KOPT-K1 (cell line): ENCODE results near the gene TLNRD1.

ENCODE experiments used
- H3K27ac ChIP-seq: fragments of 200-600 bp; sonication (generic); 2 replicates; pipeline ENCODE4 v1.5.1; 2016; ENCODE audit warnings: antibody characterized with exemption, mild to moderate bottlenecking, low read depth, low read length; ENCODE audit not compliant: poor library complexity, severe bottlenecking
- H3K36me3 ChIP-seq: fragments of 200-600 bp; sonication (generic); 2 replicates; pipeline ENCODE4 v1.5.1; 2017; ENCODE audit warnings: antibody characterized with exemption, mild to moderate bottlenecking, low read length, moderate library complexity; ENCODE audit not compliant: insufficient read depth
- H3K9me3 ChIP-seq: fragments of 200-600 bp; sonication (generic); 2 replicates; pipeline ENCODE4 v1.5.1; 2017; ENCODE audit warnings: antibody characterized with exemption, low read length, mild to moderate bottlenecking; ENCODE audit not compliant: insufficient read depth, poor library complexity, severe bottlenecking

The TLNRD1 gene

GRCh38 chr15:81043281-81043934, 42.7 kb downstream of the TLNRD1 start:
- Histone ChIP-seq H3K9me3 (no peaks in the 10 kb centered on the region), H3K36me3 (no peaks in the 10 kb centered on the region), H3K27ac (no peak overlapping the region)

- Histone ChIP-seq H3K27ac (no peak overlapping the region), H3K9me3 (no peaks in the 10 kb centered on the region), H3K36me3 (no peaks in the 10 kb centered on the region)
These were observed 43.3 kb downstream of the TLNRD1 start for GRCh38 chr15:81043935-81044575.

- Histone ChIP-seq H3K36me3 (no peaks in the 10 kb centered on the region), H3K9me3 (no peaks in the 10 kb centered on the region), H3K27ac (no peak overlapping the region)
These were observed 45.6 kb downstream of the TLNRD1 start for GRCh38 chr15:81046290-81046689.

- H3K27ac ChIP-seq = no peak overlapping the region
- no peaks in the 10 kb centered on the region for H3K9me3 ChIP-seq
- H3K36me3 ChIP-seq = no peaks in the 10 kb centered on the region
These were observed 47.2 kb downstream of the TLNRD1 start for GRCh38 chr15:81047928-81048327.

GRCh38 chr15:81049835-81050234, 49.1 kb downstream of the TLNRD1 start:
- H3K36me3 ChIP-seq = no peaks in the 10 kb centered on the region
- no peak overlapping the region for H3K27ac ChIP-seq
- no peaks in the 10 kb centered on the region for H3K9me3 ChIP-seq

GRCh38 chr15:81050259-81050658, 49.5 kb downstream of the TLNRD1 start:
- no peaks in the 10 kb centered on the region for H3K9me3 ChIP-seq
- H3K36me3 ChIP-seq = no peaks in the 10 kb centered on the region
- no peak overlapping the region for H3K27ac ChIP-seq

GRCh38 chr15:81050805-81051204, 50.1 kb downstream of the TLNRD1 start:
- no peaks in the 10 kb centered on the region for H3K9me3 ChIP-seq
- H3K27ac ChIP-seq = no peak overlapping the region
- H3K36me3 ChIP-seq = no peaks in the 10 kb centered on the region

GRCh38 chr15:81052046-81052445, 51.3 kb downstream of the TLNRD1 start:
- H3K36me3 ChIP-seq = no peaks in the 10 kb centered on the region
- no peak overlapping the region for H3K27ac ChIP-seq
- H3K9me3 ChIP-seq = no peaks in the 10 kb centered on the region

GRCh38 chr15:81053621-81054020, 52.9 kb downstream of the TLNRD1 start:
- Histone ChIP-seq H3K27ac (no peak overlapping the region), H3K36me3 (no peaks in the 10 kb centered on the region), H3K9me3 (no peaks in the 10 kb centered on the region)

- H3K36me3 ChIP-seq = no peaks in the 10 kb centered on the region
- no peak overlapping the region for H3K27ac ChIP-seq
- no peaks in the 10 kb centered on the region for H3K9me3 ChIP-seq
These were observed 53.5 kb downstream of the TLNRD1 start for GRCh38 chr15:81054236-81054635.
